Endothelial cell of umbilical vein (primary cell): ENCODE results near the gene RABL6. TPM values are rescaled to one million over a fixed set of nuclear protein-coding genes. Genes with fewer than 3 reads are reported as not detected.
"Not testable (repeated sequence)": the region's sequence is repeated elsewhere in the genome, so short reads cannot be mapped to it uniquely, and the experiment has no call there.

Experiments
- BruUV-seq: library from RNA; stranded (reverse); fragments of 400-500 nt; replicated peaks from 2 replicates; lab custom pipeline; 2021; lab: Mats Ljungman, UMichigan
- CTCF ChIA-PET: fragments of 300-600, 350-600 bp; sonication (Branson Sonifier 250); formaldehyde crosslinking; loops from one replicate; lab custom pipeline; 2021; ENCODE audit warnings: antibody characterized with exemption, inconsistent platforms; lab: Charles Lee
- POLR2A ChIA-PET: fragments of 300-600, 350-600 bp; sonication (Branson Sonifier 250); formaldehyde crosslinking; loops from one replicate; lab custom pipeline; 2021; ENCODE audit warnings: antibody characterized with exemption, inconsistent platforms; lab: Charles Lee
- DNase-seq: peaks from one replicate; pipeline ENCODE4 v3.0.0-alpha.2; 2011; ENCODE audit warnings: low read depth, low spot score
- FAIRE-seq: peaks from 2 replicates; lab custom pipeline; 2011; peaks lifted over from hg19 to GRCh38; lab: Jason Lieb, UNC
- H2AFZ ChIP-seq: 2 replicates; pipeline ENCODE4 v1.6.0; 2012; ENCODE audit warnings: low read depth, low read length, control low read depth, inconsistent platforms
- H3K27ac ChIP-seq: 2 replicates; pipeline ENCODE4 v1.5.1; 2011; ENCODE audit warnings: low read depth, mild to moderate bottlenecking, control low read depth, low read length, moderate library complexity; ENCODE audit not compliant: insufficient read depth
- H3K27me3 ChIP-seq, 2 experiments: 2 replicates each; pipeline versions ENCODE4 v1.6.0 to v1.6.1; 2011; ENCODE audit warnings: low read length in 2 of 2, mixed read lengths in 1 of 2; ENCODE audit not compliant: control insufficient read depth in 2 of 2, insufficient read depth in 2 of 2
- H3K36me3 ChIP-seq, 2 experiments: 2 replicates in 1 of 2; 3 replicates in 1 of 2; pipeline ENCODE4 v1.5.1; 2011; ENCODE audit warnings: low read length in 2 of 2, mild to moderate bottlenecking in 1 of 2, moderate library complexity in 1 of 2; ENCODE audit not compliant: control insufficient read depth in 2 of 2, insufficient read depth in 2 of 2; ENCODE audit errors: extremely low read depth in 1 of 2
- H3K4me1 ChIP-seq: 3 replicates; pipeline ENCODE4 v1.5.1; 2011; ENCODE audit warnings: mild to moderate bottlenecking, low read length; ENCODE audit not compliant: control insufficient read depth, insufficient read depth; ENCODE audit errors: extremely low read depth
- H3K4me2 ChIP-seq: 2 replicates; pipeline ENCODE4 v1.6.1; 2011; ENCODE audit warnings: low read length, control low read depth, mixed read lengths; ENCODE audit not compliant: insufficient read depth
- H3K4me3 ChIP-seq, 3 experiments: fragments of 200-600 bp in 1 of 3; sonication (generic), shearing (Covaris generic) in 1 of 3; replicated peaks in 1 of 3; 2 replicates each; pipeline ENCODE4 v1.5.1; 2011 to 2016; ENCODE audit warnings: control low read depth in 3 of 3, low read length in 3 of 3, mild to moderate bottlenecking in 2 of 3, inconsistent platforms in 1 of 3, low read depth in 1 of 3, moderate library complexity in 1 of 3; ENCODE audit not compliant: insufficient read depth in 1 of 3
- H3K79me2 ChIP-seq: 2 replicates; pipeline ENCODE4 v1.6.0; 2012; ENCODE audit warnings: low read length, inconsistent platforms; ENCODE audit not compliant: control insufficient read depth, insufficient read depth
- H3K9ac ChIP-seq: replicated peaks from 2 replicates; pipeline ENCODE3; 2011; ENCODE audit warnings: low read length, control low read depth; ENCODE audit not compliant: insufficient read depth; ENCODE audit errors: extremely low read depth
- H3K9me1 ChIP-seq: replicated peaks from 3 replicates; pipeline ENCODE4 v1.6.0; 2011; ENCODE audit warnings: mild to moderate bottlenecking, low read length; ENCODE audit not compliant: control insufficient read depth, insufficient read depth; ENCODE audit errors: extremely low read depth
- H3K9me3 ChIP-seq: replicated peaks from 2 replicates; pipeline ENCODE4 v1.5.1; 2012; ENCODE audit warnings: low read length, inconsistent platforms; ENCODE audit not compliant: control insufficient read depth, insufficient read depth
- H4K20me1 ChIP-seq: replicated peaks from 2 replicates; pipeline ENCODE3; 2011; ENCODE audit warnings: mild to moderate bottlenecking, low read length; ENCODE audit not compliant: control insufficient read depth, insufficient read depth; ENCODE audit errors: extremely low read depth
- GATA2 ChIP-seq: IDR thresholded peaks from 2 replicates; pipeline ENCODE4 v1.7.0; 2011; ENCODE audit warnings: low read depth, mild to moderate bottlenecking, moderate library complexity, mixed read lengths, low read length; ENCODE audit not compliant: insufficient read length, insufficient read depth
- POLR2A ChIP-seq: IDR thresholded peaks from 2 replicates; pipeline ENCODE4 v1.6.1; 2012; ENCODE audit warnings: low read depth, mild to moderate bottlenecking, control low read depth, low read length
- dilution Hi-C: fragments of 300-500 bp; cut with MboI; formaldehyde crosslinking; loops from one replicate; pipeline ENCODE4 v1.15.0; 2019; ENCODE audit warnings: low sequenced_read_pairs; ENCODE audit not compliant: extremely low pct_ligation_motif_present
- intact Hi-C: fragments of 100-400 bp; cut with micrococcal nuclease; formaldehyde crosslinking; loops from one replicate; pipeline ENCODE4 v1.10.0; 2022
- polyA plus RNA-seq, 4 experiments: library from polyadenylated mRNA; depleted of rRNA in 3 of 4; stranded (reverse) in 3 of 4; unstranded in 1 of 4; fragments of >200 nt; gene quantifications; 2 replicates each; pipeline versions ENCODE4 v1.2.1 to v1.2.3, GENCODE V29; 2011 to 2012; ENCODE audit warnings: missing spikeins in 1 of 4
- total RNA-seq: library from RNA; stranded (reverse); gene quantifications from 2 replicates; pipeline ENCODE4 v1.2.3, GENCODE V29; 2021

The RABL6 gene
- total and polyA plus RNA-seq, 2 donors (not counting 3 experiments of a cell fraction or from before 2014, with no cell fraction given), result 60.8 to 112 TPM

DNA sequence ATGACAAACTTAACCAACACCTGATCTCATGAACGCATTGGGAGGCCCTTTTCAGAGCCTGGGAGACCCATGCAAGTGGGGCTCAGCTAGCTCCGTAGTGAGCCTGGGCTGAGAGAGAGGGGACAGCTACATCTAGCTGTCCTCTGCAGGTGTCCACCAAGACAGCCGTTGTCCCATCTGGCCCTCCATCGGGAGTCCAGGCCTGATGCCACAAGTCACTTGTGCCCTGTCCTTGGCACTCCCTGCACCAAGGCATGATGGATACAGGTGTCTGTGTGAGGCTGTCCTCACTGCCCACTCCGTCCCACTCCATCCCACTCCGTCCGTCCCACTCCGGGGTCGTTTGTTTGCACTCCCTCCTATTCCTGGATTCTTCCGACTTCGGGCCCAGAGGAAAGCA is 60.9 kb downstream of the RABL6 start:
- dilution Hi-C loops (no loop called here), intact Hi-C loops (loop anchor here (5.0 kb wide), 1 partner anchor 69 kb away; no protein-coding TSS in a partner anchor)
- H3K79me2 ChIP-seq, result peaks cover 24% of the 10 kb centered on the region
- H3K27ac ChIP-seq, result no peak overlapping the region
- H3K9ac ChIP-seq, result no peak overlapping the region
- no peak overlapping the region for H3K4me3 ChIP-seq
- H3K4me2 ChIP-seq, result no peak overlapping the region
- no peak overlapping the region for H2AFZ ChIP-seq
- peaks cover 6% of the 10 kb centered on the region for H3K4me1 ChIP-seq
- no peak for DNase-seq
- no peak for FAIRE-seq
- peaks cover under 1 to 3% of the 10 kb centered on the region in 2 experiments for H3K36me3 ChIP-seq
- POLR2A ChIA-PET, result no interaction called here
- H3K9me1 ChIP-seq, result no peaks in the 10 kb centered on the region
- no peaks in the 10 kb centered on the region for H4K20me1 ChIP-seq
- BruUV-seq, result no TSS peak
- H3K27me3 ChIP-seq, result no peaks in the 10 kb centered on the region
- H3K9me3 ChIP-seq, result no peaks in the 10 kb centered on the region
- CTCF ChIA-PET, result no interaction called here
- no peak for TF ChIP-seq POLR2A
- no peak for TF ChIP-seq GATA2

DNA sequence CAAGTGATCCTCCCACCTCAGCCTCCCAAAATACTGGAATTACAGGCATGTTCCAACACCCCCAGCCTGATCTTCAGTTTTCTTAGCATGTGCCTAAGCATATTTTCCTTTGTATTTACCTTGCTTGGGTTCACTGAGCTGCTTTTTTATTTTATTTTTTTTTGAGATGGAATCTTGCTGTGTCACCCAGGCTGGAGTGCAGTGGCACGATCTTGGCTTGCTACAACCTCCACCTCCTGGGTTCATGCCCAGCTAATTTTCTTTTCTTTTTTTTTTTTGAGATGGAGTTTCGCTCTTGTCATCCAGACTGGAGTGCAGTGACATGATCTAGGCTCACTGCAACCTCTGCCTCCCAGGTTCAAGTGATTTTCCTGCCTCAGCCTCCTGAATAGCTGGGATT is 61.9 kb downstream of the RABL6 start:
- H3K9ac ChIP-seq, H4K20me1 ChIP-seq, H3K4me2 ChIP-seq, dilution Hi-C loops, H3K27me3 ChIP-seq, H3K9me3 ChIP-seq, DNase-seq, H2AFZ ChIP-seq, FAIRE-seq, H3K4me3 ChIP-seq, H3K9me1 ChIP-seq, BruUV-seq, H3K4me1 ChIP-seq, H3K36me3 ChIP-seq, H3K27ac ChIP-seq: not testable (repeated sequence)
- intact Hi-C loops, result loop anchor here (5.0 kb wide), 1 partner anchor 68 kb away; no protein-coding TSS in a partner anchor
- H3K79me2 ChIP-seq, result peaks cover 16% of the 10 kb centered on the region
- POLR2A ChIA-PET, result interaction anchor here (0.6 kb wide), 1 partner anchor 67 kb away, joined by 3 read pairs; no protein-coding TSS in a partner anchor
- CTCF ChIA-PET, result interaction anchor here (0.5 kb wide), 1 partner anchor 49 kb away, joined by 4 read pairs; no protein-coding TSS in a partner anchor
